ENCODE data around the gene MSRB3. TPM values are rescaled to one million over a fixed set of nuclear protein-coding genes. Genes with fewer than 3 reads are reported as not detected.

Gene MSRB3
- total and polyA plus RNA-seq, 2 experiments from 2014 or later, result 0.95 to 1.7 TPM

- H3K79me2 ChIP-seq (replicated peaks; ENCODE audit: insufficient read depth), result no peaks in the 10 kb centered on the region
- no peaks in the 10 kb centered on the region for H3K27me3 ChIP-seq (ENCODE audit: insufficient read depth)
- H4K20me1 ChIP-seq (replicated peaks; ENCODE audit: insufficient read depth), result no peaks in the 10 kb centered on the region
- H3K9me2 ChIP-seq (ENCODE audit: insufficient read depth), result 0 out of 2 replicates have a peak, but pooled peaks cover 7% of the 10 kb centered on the region
- Mint-ChIP-seq H3K36me3 (ENCODE audit: low read depth) (no peaks in the 10 kb centered on the region), H3K4me1 (peaks cover 21% of the 10 kb centered on the region), H3K27ac (no peak overlapping the region), H3K27me3 (ENCODE audit: insufficient read depth, low read depth, poor library complexity) (peaks cover 10% of the 10 kb centered on the region), H3K4me3 (peak overlapping the region; percentile 56), H3K9me3 (no peaks in the 10 kb centered on the region)
- H3K4me1 ChIP-seq (ENCODE audit: insufficient read depth), result peaks cover 8% of the 10 kb centered on the region; the same call in 1 of the 2 replicates
- DNase-seq (ENCODE audit: low spot score), result peak; percentile 80
- H2AFZ ChIP-seq, result peak overlapping the region; percentile 72
- peak overlapping the region; percentile 56 for H3K4me2 ChIP-seq
- H3K27ac ChIP-seq (ENCODE audit: low read depth), result no peak overlapping the region
- H3K36me3 ChIP-seq (ENCODE audit: insufficient read depth), result no peaks in the 10 kb centered on the region
- ATAC-seq, result peak; percentile 95
- no peaks in the 10 kb centered on the region; the same call in 1 of the 2 replicates for H3F3A ChIP-seq (replicated peaks; ENCODE audit: low read depth)
- TF ChIP-seq EZH2phosphoT487 (IDR thresholded peaks at IDR 0.05; ENCODE audit: unreplicated experiment) (no peak), ZNF462 (CRISPR knock-in tag; IDR thresholded peaks at IDR 0.05) (peak; percentile 71; the same call in 1 of the 2 replicates), REST (IDR thresholded peaks at IDR 0.05; ENCODE audit: unreplicated experiment) (no peak), CREB1 (CRISPR knock-in tag; IDR thresholded peaks at IDR 0.05; ENCODE audit: low read depth) (0 out of 2 replicates have a peak, but pooled peaks have one; percentile 16), EZH2 (IDR thresholded peaks at IDR 0.05; ENCODE audit: low read depth, unreplicated experiment) (no peak), CTCF (conservative IDR thresholded peaks at IDR 0.05; ENCODE audit: low read depth in 2 of 2) (no peak), ZNF331 (CRISPR knock-in tag; IDR thresholded peaks at IDR 0.05; ENCODE audit: low read depth) (peak; percentile 88)
- H3K4me3 ChIP-seq, result peak overlapping the region; percentile 8; the same call in 1 of the 2 replicates
These were observed 232.1 kb downstream of the MSRB3 start for GRCh38 chr12:65510584-65511050.
